ENCODE results near the gene PEAK1.

- TF ChIP-seq ZNF830 (tag by site-specific recombination; IDR thresholded peaks at IDR 0.05; ENCODE audit: low read depth) (no peak), BCL6B (tag by site-specific recombination; IDR thresholded peaks at IDR 0.05) (no peak), SP2 (tag by site-specific recombination; IDR thresholded peaks at IDR 0.05) (no peak), ZNF513 (tag by site-specific recombination; IDR thresholded peaks at IDR 0.05) (no peak), CTCF (tag by site-specific recombination; IDR thresholded peaks at IDR 0.05) (no peak), ZNF19 (tag by site-specific recombination; IDR thresholded peaks at IDR 0.05; ENCODE audit: low read depth) (no peak), ZNF302 (tag by site-specific recombination; IDR thresholded peaks at IDR 0.05; ENCODE audit: low read depth) (no peak)
Observed at GRCh38 chr15:77461486-77461885, 41.6 kb upstream of the PEAK1 start.

All from HEK293 (cell line).